Right atrium auricular region (tissue), 2 donors: ENCODE data around the gene PARP15. TPM values are rescaled to one million over a fixed set of nuclear protein-coding genes. Genes with fewer than 3 reads are reported as not detected.

ENCODE experiments used
- DNase-seq: peaks from one replicate; pipeline ENCODE4 v3.0.0-alpha.2; 2019; ENCODE audit warnings: low spot score
- H3K27ac ChIP-seq, 2 donors: fragments of 200-600 bp; sonication (generic); 1 replicate in 1 of 2; 2 replicates in 1 of 2; pipeline ENCODE4 v1.5.1; 2016 to 2019
- H3K27me3 ChIP-seq, 2 donors: fragments of 200-600 bp; sonication (generic); one replicate each; pipeline versions ENCODE4 v1.5.1 to v1.6.0; 2017 to 2019
- H3K36me3 ChIP-seq: fragments of 200-600 bp; sonication (generic); one replicate; pipeline ENCODE4 v1.5.1; 2016
- H3K4me1 ChIP-seq, 2 donors: fragments of 200-600 bp; sonication (generic); one replicate each; pipeline versions ENCODE4 v1.5.1 to v1.6.0; 2017 to 2019
- H3K4me3 ChIP-seq, 2 donors: fragments of 200-600 bp; sonication (generic); 1 replicate in 1 of 2; 2 replicates in 1 of 2; pipeline ENCODE4 v1.5.1; 2017 to 2019; ENCODE audit warnings: mild to moderate bottlenecking in 1 of 2, moderate library complexity in 1 of 2
- H3K9me3 ChIP-seq, 2 donors: fragments of 200-600 bp; sonication (generic); one replicate each; pipeline ENCODE4 v1.5.1; 2019
- total RNA-seq, 2 donors: library from RNA; depleted of rRNA; stranded (reverse); fragments of >200 nt; gene quantifications; one replicate each; pipeline ENCODE4 v1.1.0, GENCODE V29; 2016
- TF ChIP-seq, protein P1 (sequence below), 2 donors: fragments of 200-600 bp; sonication (generic); IDR thresholded peaks; one replicate each; pipeline ENCODE4 v1.5.1; 2019; ENCODE audit warnings: antibody characterized with exemption in 2 of 2

The PARP15 gene
- total RNA-seq, 2 donors from 2014 or later: 1.1 to 1.7 TPM

DNA sequence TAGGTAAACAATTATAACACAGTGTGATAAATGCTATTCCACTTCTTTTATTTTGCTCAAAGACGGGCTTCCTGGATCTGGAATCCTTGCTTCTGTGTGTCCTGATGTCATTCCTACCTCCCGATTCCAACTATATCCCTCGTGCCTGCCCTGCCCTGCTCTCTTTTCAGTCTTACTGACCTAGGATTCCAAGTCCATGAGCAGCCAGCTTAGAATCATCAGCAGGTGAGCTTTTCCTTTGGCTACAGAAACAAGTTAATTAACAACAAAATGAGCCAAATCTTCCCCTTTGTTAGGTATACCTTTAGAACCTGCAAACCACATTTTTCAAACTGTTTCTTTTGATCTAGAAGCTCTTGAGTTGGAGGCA is 40.8 kb upstream of the PARP15 start:
- Histone ChIP-seq H3K4me1 (no peaks in the 10 kb centered on the region), H3K9me3 (no peaks in the 10 kb centered on the region), H3K27ac (no peak overlapping the region), H3K36me3 (peaks cover 56% of the 10 kb centered on the region), H3K27me3 (no peaks in the 10 kb centered on the region), H3K4me3 (no peak overlapping the region)
- TF ChIP-seq, protein P1, sequence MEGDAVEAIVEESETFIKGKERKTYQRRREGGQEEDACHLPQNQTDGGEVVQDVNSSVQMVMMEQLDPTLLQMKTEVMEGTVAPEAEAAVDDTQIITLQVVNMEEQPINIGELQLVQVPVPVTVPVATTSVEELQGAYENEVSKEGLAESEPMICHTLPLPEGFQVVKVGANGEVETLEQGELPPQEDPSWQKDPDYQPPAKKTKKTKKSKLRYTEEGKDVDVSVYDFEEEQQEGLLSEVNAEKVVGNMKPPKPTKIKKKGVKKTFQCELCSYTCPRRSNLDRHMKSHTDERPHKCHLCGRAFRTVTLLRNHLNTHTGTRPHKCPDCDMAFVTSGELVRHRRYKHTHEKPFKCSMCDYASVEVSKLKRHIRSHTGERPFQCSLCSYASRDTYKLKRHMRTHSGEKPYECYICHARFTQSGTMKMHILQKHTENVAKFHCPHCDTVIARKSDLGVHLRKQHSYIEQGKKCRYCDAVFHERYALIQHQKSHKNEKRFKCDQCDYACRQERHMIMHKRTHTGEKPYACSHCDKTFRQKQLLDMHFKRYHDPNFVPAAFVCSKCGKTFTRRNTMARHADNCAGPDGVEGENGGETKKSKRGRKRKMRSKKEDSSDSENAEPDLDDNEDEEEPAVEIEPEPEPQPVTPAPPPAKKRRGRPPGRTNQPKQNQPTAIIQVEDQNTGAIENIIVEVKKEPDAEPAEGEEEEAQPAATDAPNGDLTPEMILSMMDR (IDR thresholded peaks at IDR 0.05): no peak
- DNase-seq: no peak

DNA sequence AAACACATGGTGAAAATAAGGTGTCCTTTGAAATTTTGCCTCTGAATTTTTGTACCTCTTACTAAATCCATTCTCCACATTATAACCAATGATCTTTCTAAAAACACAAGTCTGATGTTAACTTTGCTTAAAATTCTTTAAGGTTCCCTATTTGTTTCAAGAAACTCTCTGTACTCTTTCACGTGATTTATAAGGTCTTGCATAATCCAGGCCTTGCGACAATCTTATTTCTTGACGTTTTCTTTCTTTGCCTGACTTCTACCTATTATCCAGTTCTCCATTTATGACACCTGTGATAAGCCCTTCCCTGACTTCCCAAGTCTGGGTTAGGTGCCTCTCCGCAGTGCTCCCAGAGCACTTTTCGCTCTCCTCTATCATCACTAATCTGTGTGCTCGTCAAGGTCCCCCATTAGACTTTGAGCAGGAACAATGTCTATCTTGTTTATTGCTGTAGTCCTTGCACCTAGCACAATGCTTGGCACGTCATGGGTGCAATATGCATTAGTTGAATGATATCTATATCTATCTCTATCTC is 38.4 kb upstream of the PARP15 start:
- no peak for DNase-seq
- no peak overlapping the region for H3K27ac ChIP-seq
- TF ChIP-seq, protein P1 (IDR thresholded peaks at IDR 0.05): no peak
- no peak overlapping the region for H3K4me3 ChIP-seq
- no peaks in the 10 kb centered on the region for H3K9me3 ChIP-seq
- H3K36me3 ChIP-seq: peaks cover 45% of the 10 kb centered on the region
- no peaks in the 10 kb centered on the region for H3K4me1 ChIP-seq
- no peaks in the 10 kb centered on the region for H3K27me3 ChIP-seq

DNA sequence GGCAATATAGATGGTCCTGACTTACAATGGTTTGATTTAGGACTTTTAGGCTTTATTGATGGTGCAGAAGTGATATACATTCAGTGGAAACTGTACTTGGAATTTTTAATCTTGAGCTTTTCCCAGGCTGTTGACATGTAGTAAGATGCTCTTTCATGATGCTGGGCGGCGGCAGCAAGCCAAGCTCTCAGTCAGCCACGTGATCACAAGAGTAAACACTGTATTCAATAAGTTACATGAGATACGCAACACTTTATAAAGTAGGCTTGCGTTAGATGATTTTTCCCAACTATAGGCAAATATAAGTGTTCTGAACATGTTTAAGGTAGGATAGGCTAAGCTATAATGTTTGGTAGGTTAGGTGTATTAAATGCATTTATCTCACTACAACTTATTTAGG is 31.3 kb upstream of the PARP15 start:
- Histone ChIP-seq H3K27ac (no peak overlapping the region), H3K4me1 (no peaks in the 10 kb centered on the region), H3K4me3 (no peak overlapping the region), H3K27me3 (no peaks in the 10 kb centered on the region), H3K36me3 (peaks cover 59% of the 10 kb centered on the region), H3K9me3 (no peaks in the 10 kb centered on the region)
- no peak for DNase-seq
- TF ChIP-seq, protein P1 (IDR thresholded peaks at IDR 0.05): no peak

DNA sequence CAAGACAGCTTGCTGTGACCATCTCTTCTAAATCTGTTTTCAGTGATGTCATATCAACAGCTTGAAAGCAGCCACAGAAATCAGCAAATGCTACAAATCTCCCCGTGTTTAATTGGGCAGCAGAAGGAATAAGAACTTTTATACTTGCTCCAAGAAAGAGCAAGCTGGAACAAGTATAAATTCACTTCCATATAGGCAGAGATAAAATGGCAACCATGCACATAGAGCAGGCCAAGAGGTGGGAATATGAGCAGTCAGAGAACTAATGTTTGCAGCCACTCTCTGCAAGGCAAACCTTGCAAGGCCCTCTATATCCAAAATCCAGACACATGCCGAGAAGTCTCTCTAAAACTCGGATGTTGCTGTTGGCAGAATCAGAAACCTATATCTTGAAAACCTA is 29.4 kb upstream of the PARP15 start:
- H3K36me3 ChIP-seq: peaks cover 70% of the 10 kb centered on the region
- no peaks in the 10 kb centered on the region for H3K27me3 ChIP-seq
- no peaks in the 10 kb centered on the region for H3K9me3 ChIP-seq
- DNase-seq: no peak
- H3K4me3 ChIP-seq: no peak overlapping the region
- no peaks in the 10 kb centered on the region for H3K4me1 ChIP-seq
- H3K27ac ChIP-seq: no peak overlapping the region
- TF ChIP-seq, protein P1 (IDR thresholded peaks at IDR 0.05): no peak

DNA sequence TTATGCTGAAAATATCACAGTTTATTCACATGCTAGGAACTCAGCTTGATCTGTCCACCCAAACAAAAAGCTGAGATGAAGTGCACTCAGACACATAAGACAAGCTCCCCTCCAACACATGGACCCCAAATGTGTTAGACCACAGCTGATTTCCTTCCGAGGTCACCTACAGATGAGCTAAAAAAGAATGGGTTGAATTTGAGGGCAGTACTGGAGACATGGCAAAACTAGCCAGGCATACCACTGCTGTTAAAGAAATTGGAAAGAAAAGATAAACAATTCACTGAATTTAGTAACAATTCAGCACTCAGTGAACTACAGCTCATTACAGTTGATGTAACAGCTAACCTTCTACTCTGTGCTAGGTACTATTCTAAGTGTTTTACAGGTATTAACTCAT is 28.8 kb upstream of the PARP15 start:
- Histone ChIP-seq H3K4me1 (no peaks in the 10 kb centered on the region), H3K9me3 (no peaks in the 10 kb centered on the region), H3K27ac (no peak overlapping the region), H3K27me3 (no peaks in the 10 kb centered on the region), H3K36me3 (peaks cover 72% of the 10 kb centered on the region), H3K4me3 (no peak overlapping the region)
- TF ChIP-seq, protein P1 (IDR thresholded peaks at IDR 0.05): no peak
- DNase-seq: no peak

DNA sequence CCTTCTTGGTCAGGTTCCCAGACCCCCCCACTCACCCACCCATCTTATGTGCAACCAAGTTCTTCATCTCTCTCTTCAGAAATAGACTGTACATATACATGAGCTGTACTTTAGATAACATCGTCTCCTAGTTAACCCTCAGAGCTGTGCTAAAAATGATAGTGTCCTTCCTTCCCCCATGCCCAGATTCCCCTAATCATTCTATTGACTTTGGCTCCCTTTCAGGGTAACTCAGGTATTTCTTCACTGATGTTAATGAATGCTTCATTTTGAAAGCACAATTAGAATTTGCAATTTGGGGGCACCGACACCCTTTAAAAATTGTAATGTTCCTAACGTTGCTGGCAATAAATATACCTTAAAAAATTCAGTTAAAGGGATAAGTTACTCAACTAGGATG is 24.3 kb upstream of the PARP15 start:
- TF ChIP-seq, protein P1 (IDR thresholded peaks at IDR 0.05): no peak
- Histone ChIP-seq H3K27me3 (no peaks in the 10 kb centered on the region), H3K27ac (no peak overlapping the region), H3K9me3 (no peaks in the 10 kb centered on the region), H3K4me3 (no peak overlapping the region), H3K36me3 (peaks cover 65% of the 10 kb centered on the region), H3K4me1 (no peaks in the 10 kb centered on the region)
- no peak for DNase-seq
